Head of caudate nucleus (tissue), 42 donors: ENCODE data around the gene CPZ.

ENCODE experiments used
- DNase-seq, 42 donors: peaks; one replicate each; pipeline versions ENCODE4 v3.0.0 to v3.0.0-alpha.2; 2020 to 2021; ENCODE audit warnings: mixed read lengths in 7 of 42
- intact Hi-C: fragments of 100-400 bp; cut with DNase I; formaldehyde crosslinking; loops from one replicate; pipeline ENCODE4 v1.15.0; 2022

The CPZ gene

GRCh38 chr4:8577972-8578371 lies 14.6 kb upstream of the CPZ start:
- intact Hi-C loops = no loop called here
- no peak for DNase-seq

GRCh38 chr4:8578717-8579116 lies 13.8 kb upstream of the CPZ start:
- DNase-seq = no peak
- intact Hi-C loops = no loop called here

DNA sequence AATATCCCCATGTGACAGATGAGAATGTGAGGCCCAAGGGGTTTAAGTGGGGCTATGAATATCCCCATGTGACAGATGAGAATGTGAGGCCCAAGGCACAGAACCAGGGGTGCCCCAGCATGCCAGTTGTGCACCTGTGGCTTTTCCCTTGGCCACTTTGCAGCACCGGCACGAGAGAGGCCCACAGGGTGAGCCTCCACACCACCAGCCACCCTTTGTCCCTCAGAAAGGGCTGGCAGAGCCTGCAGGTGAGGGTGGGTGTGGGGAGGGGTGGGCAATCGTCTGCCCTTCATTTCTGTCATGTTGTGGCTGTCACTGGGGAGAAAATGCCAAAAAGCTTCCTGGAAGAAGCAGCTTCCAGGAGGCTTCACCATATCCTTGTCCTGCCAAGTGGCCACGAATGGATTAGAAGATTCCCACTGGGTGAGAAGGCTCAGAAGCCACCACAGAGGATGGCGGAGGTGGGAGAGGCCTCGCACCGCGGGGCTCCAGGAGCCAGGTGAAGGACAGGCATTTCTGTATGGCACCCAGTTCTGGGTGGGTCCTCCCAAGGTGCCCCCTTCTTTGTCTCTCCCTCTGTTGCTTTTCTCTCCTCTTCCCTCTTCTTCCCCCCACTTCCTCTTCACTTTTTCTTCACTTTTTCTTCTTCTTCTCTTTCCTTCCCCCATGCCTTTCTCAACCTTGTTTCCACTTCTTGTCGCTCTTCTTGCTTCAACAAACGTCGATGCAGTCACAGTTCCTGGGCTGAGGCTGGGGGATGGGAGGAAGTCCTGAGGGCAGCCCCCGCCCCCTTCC lies 12.8 kb upstream of the CPZ start:
- intact Hi-C loops = loop anchor here (10.0 kb wide), 1 partner anchor 115 kb away; no protein-coding TSS in a partner anchor
- no peak for DNase-seq

- intact Hi-C loops = loop anchor here (10.0 kb wide), 1 partner anchor 116 kb away; no protein-coding TSS in a partner anchor
- peak in 16 of 42 donors; percentile 7 to 62 (median 28) for DNase-seq
These were observed 12.1 kb upstream of the CPZ start, which contains the start of gene GPR78 for GRCh38 chr4:8580321-8581093. Gene GPR78, plus strand, starts transcription at chr4:8580392. Its CDS starts 591 bp downstream, at chr4:8580983.

DNA sequence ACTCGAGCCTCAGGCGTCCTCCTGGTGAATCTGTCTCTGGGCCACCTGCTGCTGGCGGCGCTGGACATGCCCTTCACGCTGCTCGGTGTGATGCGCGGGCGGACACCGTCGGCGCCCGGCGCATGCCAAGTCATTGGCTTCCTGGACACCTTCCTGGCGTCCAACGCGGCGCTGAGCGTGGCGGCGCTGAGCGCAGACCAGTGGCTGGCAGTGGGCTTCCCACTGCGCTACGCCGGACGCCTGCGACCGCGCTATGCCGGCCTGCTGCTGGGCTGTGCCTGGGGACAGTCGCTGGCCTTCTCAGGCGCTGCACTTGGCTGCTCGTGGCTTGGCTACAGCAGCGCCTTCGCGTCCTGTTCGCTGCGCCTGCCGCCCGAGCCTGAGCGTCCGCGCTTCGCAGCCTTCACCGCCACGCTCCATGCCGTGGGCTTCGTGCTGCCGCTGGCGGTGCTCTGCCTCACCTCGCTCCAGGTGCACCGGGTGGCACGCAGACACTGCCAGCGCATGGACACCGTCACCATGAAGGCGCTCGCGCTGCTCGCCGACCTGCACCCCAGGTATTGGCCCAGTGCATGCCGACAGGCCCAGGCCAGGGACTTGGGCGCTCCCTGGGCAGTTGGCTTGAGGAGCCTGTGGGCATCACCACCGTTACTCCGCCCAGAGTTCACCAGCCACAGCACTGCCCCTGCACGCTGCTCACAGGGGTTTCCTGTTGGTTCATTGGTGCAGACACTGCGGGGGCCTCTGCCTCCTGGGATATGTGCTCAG lies 11.3 kb upstream of the CPZ start:
- intact Hi-C loops = loop anchor here (10.0 kb wide), 1 partner anchor 116 kb away; no protein-coding TSS in a partner anchor
- DNase-seq = no peak

DNA sequence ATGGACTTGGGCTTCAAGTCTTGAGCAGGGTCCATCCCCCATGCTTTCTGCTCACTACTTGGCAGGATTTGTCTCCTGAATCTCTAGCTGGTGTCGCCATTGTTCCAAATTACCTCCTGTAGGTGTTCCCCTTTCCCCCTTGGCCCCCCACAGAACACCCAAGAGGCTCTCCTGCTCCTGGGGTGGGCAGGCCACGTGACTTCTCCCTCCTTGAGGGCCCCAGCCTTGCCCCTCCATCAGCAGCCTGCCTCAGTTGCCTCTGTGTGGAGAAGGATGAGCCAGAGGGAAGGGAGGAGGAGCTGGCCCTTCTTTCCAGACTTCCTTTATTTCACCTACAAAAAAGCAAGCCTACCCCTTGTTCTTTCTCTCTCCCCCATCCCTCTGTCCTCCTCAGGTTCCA lies 10.5 kb upstream of the CPZ start:
- intact Hi-C loops = loop anchor here (10.0 kb wide), 1 partner anchor 117 kb away; no protein-coding TSS in a partner anchor
- DNase-seq = no peak

DNA sequence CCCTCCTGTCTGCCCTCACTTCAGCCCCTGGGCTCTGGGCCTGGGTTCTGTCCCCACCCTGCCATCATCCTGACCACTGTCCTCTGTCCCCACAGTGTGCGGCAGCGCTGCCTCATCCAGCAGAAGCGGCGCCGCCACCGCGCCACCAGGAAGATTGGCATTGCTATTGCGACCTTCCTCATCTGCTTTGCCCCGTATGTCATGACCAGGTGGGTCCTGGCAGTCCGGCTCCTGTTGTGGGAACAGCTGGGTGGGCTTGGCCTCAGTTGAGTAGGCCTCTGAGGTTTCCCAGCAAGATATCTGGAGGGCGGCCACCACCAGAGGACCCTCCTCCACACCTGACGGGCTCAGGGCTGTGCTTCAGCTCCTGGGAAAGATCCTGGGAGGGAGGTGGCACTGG lies 10.1 kb upstream of the CPZ start:
- intact Hi-C loops = loop anchor here (10.0 kb wide), 1 partner anchor 118 kb away; no protein-coding TSS in a partner anchor
- DNase-seq = no peak

GRCh38 chr4:8582941-8583654 lies 9.5 kb upstream of the CPZ start:
- DNase-seq = no peak
- intact Hi-C loops = loop anchor here (10.0 kb wide), 1 partner anchor 118 kb away; no protein-coding TSS in a partner anchor

- DNase-seq = no peak
- intact Hi-C loops = loop anchor here (10.0 kb wide), 1 partner anchor 119 kb away; no protein-coding TSS in a partner anchor
These were observed 8.9 kb upstream of the CPZ start for GRCh38 chr4:8583655-8584025.

GRCh38 chr4:8585186-8585585 lies 7.4 kb upstream of the CPZ start:
- DNase-seq = no peak

DNA sequence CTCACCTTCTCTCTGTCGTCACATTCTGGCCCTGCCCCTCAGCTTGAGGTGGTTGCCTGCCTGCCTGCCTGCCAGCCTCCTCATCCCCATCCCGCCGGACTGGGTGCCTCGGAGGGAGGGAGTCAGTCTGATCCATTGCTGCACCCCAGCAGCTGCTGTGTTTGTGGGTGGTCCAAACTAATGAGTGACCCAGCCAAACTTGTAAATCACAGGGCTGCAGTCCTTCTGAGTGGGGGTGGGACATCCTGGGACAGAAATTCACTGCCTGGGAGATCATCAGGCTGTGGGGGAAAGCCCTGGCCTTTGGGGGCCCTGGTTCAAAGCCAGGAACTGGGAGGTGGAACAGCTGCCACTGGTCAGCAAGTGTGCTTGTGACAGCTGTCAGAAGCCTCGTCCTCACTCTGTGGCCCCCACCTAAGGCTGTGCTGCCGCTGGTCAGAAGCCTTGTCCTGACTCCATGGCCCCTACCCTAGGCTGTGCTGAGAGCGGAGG lies 6.8 kb upstream of the CPZ start:
- intact Hi-C loops = loop anchor here (10.0 kb wide), 1 partner anchor 121 kb away; no protein-coding TSS in a partner anchor

More at GRCh38 chr4:8585186-8585585, 7.4 kb upstream of the CPZ start:
- intact Hi-C loops = loop anchor here (10.0 kb wide), 1 partner anchor 120 kb away; no protein-coding TSS in a partner anchor

GRCh38 chr4:8586246-8586645 lies 6.3 kb upstream of the CPZ start:
- intact Hi-C loops = loop anchor here (10.0 kb wide), 1 partner anchor 121 kb away; no protein-coding TSS in a partner anchor
- no peak for DNase-seq

More for the DNA sequence above, 6.8 kb upstream of the CPZ start:
- no peak for DNase-seq

DNA sequence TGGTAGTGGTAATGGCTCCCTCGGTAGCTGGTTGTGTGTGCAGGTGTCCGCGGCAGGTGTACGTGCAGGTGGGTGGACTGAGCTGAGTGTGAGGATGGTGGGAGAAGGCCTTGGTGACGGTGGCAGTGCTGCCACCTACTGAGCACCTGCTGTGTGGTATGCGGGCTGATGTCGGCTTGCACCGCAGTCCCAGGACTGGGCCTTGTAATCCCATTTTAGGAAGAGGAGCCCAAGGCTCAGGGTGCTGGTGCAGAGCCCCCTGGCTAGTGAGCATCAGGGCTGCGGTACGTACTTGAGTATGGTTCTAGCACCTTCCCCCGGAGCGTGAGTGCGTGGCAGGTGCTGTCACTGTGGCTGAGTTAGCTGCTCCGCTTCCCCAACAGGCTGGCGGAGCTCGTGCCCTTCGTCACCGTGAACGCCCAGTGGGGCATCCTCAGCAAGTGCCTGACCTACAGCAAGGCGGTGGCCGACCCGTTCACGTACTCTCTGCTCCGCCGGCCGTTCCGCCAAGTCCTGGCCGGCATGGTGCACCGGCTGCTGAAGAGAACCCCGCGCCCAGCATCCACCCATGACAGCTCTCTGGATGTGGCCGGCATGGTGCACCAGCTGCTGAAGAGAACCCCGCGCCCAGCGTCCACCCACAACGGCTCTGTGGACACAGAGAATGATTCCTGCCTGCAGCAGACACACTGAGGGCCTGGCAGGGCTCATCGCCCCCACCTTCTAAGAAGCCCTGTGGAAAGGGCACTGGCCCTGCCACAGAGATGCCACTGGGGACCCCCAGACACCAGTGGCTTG lies 5.7 kb upstream of the CPZ start:
- peak in 20 of 42 donors; percentile 16 to 70 (median 34) for DNase-seq
- intact Hi-C loops = loop anchor here (10.0 kb wide), 1 partner anchor 122 kb away; no protein-coding TSS in a partner anchor

GRCh38 chr4:8587469-8588195 lies 4.9 kb upstream of the CPZ start:
- DNase-seq = no peak
- intact Hi-C loops = loop anchor here (10.0 kb wide), 1 partner anchor 123 kb away; no protein-coding TSS in a partner anchor

- no peak for DNase-seq
- intact Hi-C loops = loop anchor here (10.0 kb wide), 1 partner anchor 123 kb away; no protein-coding TSS in a partner anchor
These were observed 4.4 kb upstream of the CPZ start for GRCh38 chr4:8588196-8588470.

- intact Hi-C loops = loop anchor here (10.0 kb wide), 1 partner anchor 125 kb away; no protein-coding TSS in a partner anchor
- DNase-seq = peak in 1 of 42 donors; percentile 3
These were observed 3.2 kb upstream of the CPZ start for GRCh38 chr4:8589336-8589735.
